Measurements from ENCODE around the gene CAMSAP1. TPM values are rescaled to one million over a fixed set of nuclear protein-coding genes. Genes with fewer than 3 reads are reported as not detected.

The CAMSAP1 gene
- total and polyA plus RNA-seq, 2 of the 4 experiments (the other 2 are of a cell fraction): 8.2 to 19.5 TPM

DNA sequence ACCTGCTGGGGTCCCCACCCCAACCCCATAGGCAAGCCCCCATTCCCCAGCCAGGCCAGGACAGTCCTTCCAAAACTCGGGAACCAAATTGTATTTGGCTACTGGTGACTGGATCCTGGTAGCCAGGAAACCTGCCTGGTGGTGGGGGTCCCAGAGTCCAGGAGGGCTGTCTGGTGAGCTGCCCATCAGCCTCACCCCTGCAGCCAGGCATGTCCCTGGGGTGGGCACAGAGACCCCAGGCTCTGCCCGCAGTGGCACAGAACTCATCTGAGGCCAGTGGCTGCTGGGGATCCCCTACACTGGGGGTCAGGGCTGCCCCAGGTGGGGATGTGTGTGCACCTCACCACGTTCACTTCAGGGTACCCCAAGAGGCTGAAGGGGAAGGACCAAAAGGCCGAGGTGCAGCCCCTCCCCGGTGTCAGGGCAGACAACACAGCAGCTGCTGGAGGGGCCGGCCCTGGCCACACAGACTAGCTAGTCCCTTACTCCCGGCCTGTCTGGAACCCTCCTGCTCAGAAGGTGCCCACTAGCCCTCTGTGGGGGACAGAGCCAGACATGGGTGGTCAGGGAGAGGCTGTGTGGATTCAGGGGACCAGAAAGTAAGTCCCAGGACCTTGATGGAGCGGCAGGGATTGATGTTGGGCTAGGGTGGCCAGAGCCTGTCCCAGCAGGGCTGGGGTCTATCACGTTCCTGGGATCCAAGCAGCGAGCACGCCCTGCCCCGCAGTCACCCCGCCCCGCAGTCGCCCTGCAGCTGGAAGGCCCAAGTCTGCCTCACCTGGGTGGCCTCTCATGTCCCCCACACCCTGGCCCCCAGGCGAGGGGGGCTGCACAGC lies 113.9 kb downstream of the CAMSAP1 start:
- Histone ChIP-seq H2AK9ac (replicated peaks; ENCODE audit: low read depth, low read length, poor library complexity) (no peak overlapping the region), H3K14ac (replicated peaks; ENCODE audit: low read depth, low read length) (no peak overlapping the region), H3K56ac (ENCODE audit: extremely low read depth, insufficient read depth, low read length) (no peak overlapping the region), H3K9me1 (ENCODE audit: insufficient read depth, low read length) (no peaks in the 10 kb centered on the region), H3K27me3 (ENCODE audit: control insufficient read depth, insufficient read depth, low read length) (peaks cover 22% of the 10 kb centered on the region), H3K9ac (ENCODE audit: low read depth, low read length) (no peak overlapping the region), H3K4me2 (ENCODE audit: low read depth, low read length) (no peak overlapping the region), H2AFZ (replicated peaks; ENCODE audit: low read length, poor library complexity) (no peak overlapping the region), H4K20me1 (ENCODE audit: insufficient read depth, low read length) (no peaks in the 10 kb centered on the region), H3K4me3 (ENCODE audit: insufficient read depth, low read depth, low read length) (no peak overlapping the region), H4K91ac (ENCODE audit: insufficient read depth, low read depth, low read length) (no peak overlapping the region), H2BK15ac (ENCODE audit: low read depth, low read length) (no peak overlapping the region), H3K9me3 (ENCODE audit: control insufficient read depth, insufficient read depth, low read length) (no peaks in the 10 kb centered on the region), H3K23ac (ENCODE audit: low read depth, low read length) (no peak overlapping the region), H3K36me3 (ENCODE audit: control insufficient read depth, insufficient read depth, low read length) (no peaks in the 10 kb centered on the region), H4K5ac (ENCODE audit: low read depth, low read length) (no peak overlapping the region), H3K27ac (ENCODE audit: insufficient read depth, low read length) (no peak overlapping the region), H2BK20ac (ENCODE audit: low read depth, low read length) (no peak overlapping the region), H2BK120ac (ENCODE audit: low read depth, low read length) (no peak overlapping the region), H3K4ac (ENCODE audit: low read depth, low read length) (no peak overlapping the region), H2BK5ac (ENCODE audit: low read depth, low read length, poor library complexity, severe bottlenecking) (no peak overlapping the region), H2AK5ac (ENCODE audit: low read depth, low read length) (no peak overlapping the region), H3K18ac (ENCODE audit: low read depth, low read length) (no peak overlapping the region), H4K8ac (ENCODE audit: low read depth in 2 of 2, low read length in 2 of 2) (no peak overlapping the region), H3K4me1 (ENCODE audit: control insufficient read depth, insufficient read depth, low read length) (no peaks in the 10 kb centered on the region), H3K79me1 (ENCODE audit: low read depth in 1 of 2, low read length in 2 of 2) (no peaks in the 10 kb centered on the region)
- dilution Hi-C loops (cut with HindIII; ENCODE audit: low sequenced_read_pairs, unreplicated experiment): no loop called here
- 33% methylated on average over 1 of the region's 16 CpGs; no CpG with 5 or more reads in 1 of the 2 experiments for WGBS, 2 experiments (ENCODE audit: extremely low coverage in 2 of 2, insufficient read length in 1 of 2)
- ChIA-PET CTCF (no interaction called here), POLR2A (ENCODE audit: unreplicated experiment) (no interaction called here)
- in situ Hi-C loops (cut with MboI; ENCODE audit: low sequenced_read_pairs): no loop called here
- no TSS peak for BruUV-seq (replicated peaks)
- DNase-seq: no peak
- ATAC-seq (ENCODE audit: low read depth): no peak
- no peak for TF ChIP-seq NFE2L2 (IDR thresholded peaks at IDR 0.05; ENCODE audit: low read depth, low read length)
- no peak for TF ChIP-seq POLR2A (IDR thresholded peaks at IDR 0.05; ENCODE audit: low read depth, low read length)
- TF ChIP-seq FOS (IDR thresholded peaks at IDR 0.05; ENCODE audit: low read depth, low read length): no peak
- no peak for TF ChIP-seq RFX5 (IDR thresholded peaks at IDR 0.05; ENCODE audit: low read depth, low read length)
- no peak for TF ChIP-seq BHLHE40 (IDR thresholded peaks at IDR 0.05; ENCODE audit: low read depth, low read length)
- TF ChIP-seq, protein P1, sequence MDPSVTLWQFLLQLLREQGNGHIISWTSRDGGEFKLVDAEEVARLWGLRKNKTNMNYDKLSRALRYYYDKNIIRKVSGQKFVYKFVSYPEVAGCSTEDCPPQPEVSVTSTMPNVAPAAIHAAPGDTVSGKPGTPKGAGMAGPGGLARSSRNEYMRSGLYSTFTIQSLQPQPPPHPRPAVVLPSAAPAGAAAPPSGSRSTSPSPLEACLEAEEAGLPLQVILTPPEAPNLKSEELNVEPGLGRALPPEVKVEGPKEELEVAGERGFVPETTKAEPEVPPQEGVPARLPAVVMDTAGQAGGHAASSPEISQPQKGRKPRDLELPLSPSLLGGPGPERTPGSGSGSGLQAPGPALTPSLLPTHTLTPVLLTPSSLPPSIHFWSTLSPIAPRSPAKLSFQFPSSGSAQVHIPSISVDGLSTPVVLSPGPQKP (IDR thresholded peaks at IDR 0.05; ENCODE audit: borderline replicate concordance, low read depth, low read length): no peak
- no peak for TF ChIP-seq MXI1 (IDR thresholded peaks at IDR 0.05; ENCODE audit: borderline replicate concordance, low read depth, low read length)
- no peak for TF ChIP-seq SMC3 (IDR thresholded peaks at IDR 0.05; ENCODE audit: low read depth, low read length)
- no peak for TF ChIP-seq MAZ (IDR thresholded peaks at IDR 0.05; ENCODE audit: borderline replicate concordance, low read depth, low read length)
- TF ChIP-seq CEBPB (IDR thresholded peaks at IDR 0.05; ENCODE audit: low read depth, low read length): no peak
- no peak for TF ChIP-seq RCOR1 (IDR thresholded peaks at IDR 0.05; ENCODE audit: insufficient replicate concordance, low read length)
- no peak for TF ChIP-seq CHD1 (IDR thresholded peaks at IDR 0.05; ENCODE audit: low read depth, low read length)
- TF ChIP-seq, protein P2, sequence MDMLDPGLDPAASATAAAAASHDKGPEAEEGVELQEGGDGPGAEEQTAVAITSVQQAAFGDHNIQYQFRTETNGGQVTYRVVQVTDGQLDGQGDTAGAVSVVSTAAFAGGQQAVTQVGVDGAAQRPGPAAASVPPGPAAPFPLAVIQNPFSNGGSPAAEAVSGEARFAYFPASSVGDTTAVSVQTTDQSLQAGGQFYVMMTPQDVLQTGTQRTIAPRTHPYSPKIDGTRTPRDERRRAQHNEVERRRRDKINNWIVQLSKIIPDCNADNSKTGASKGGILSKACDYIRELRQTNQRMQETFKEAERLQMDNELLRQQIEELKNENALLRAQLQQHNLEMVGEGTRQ (IDR thresholded peaks at IDR 0.05; ENCODE audit: low read depth, low read length): no peak
- TF ChIP-seq MAFK (IDR thresholded peaks at IDR 0.05; ENCODE audit: low read depth, low read length): no peak
- TF ChIP-seq, protein P3, sequence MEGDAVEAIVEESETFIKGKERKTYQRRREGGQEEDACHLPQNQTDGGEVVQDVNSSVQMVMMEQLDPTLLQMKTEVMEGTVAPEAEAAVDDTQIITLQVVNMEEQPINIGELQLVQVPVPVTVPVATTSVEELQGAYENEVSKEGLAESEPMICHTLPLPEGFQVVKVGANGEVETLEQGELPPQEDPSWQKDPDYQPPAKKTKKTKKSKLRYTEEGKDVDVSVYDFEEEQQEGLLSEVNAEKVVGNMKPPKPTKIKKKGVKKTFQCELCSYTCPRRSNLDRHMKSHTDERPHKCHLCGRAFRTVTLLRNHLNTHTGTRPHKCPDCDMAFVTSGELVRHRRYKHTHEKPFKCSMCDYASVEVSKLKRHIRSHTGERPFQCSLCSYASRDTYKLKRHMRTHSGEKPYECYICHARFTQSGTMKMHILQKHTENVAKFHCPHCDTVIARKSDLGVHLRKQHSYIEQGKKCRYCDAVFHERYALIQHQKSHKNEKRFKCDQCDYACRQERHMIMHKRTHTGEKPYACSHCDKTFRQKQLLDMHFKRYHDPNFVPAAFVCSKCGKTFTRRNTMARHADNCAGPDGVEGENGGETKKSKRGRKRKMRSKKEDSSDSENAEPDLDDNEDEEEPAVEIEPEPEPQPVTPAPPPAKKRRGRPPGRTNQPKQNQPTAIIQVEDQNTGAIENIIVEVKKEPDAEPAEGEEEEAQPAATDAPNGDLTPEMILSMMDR (conservative IDR thresholded peaks at IDR 0.05; ENCODE audit: low read depth, low read length): no peak
- intact Hi-C loops (cut with micrococcal nuclease): loop anchor here (10.0 kb wide), 1 partner anchor 189 kb away; no protein-coding TSS in a partner anchor

Data from IMR-90 (cell line).